CD4-positive, alpha-beta T cell treated with Interleukin-17A for 4 hours (primary cell): Measurements from ENCODE around the gene CD47.

Experiments used
- DNase-seq: peaks from one replicate; pipeline ENCODE4 v3.0.0-alpha.2; 2020; ENCODE audit warnings: mixed read lengths

The CD47 gene

GRCh38 chr3:108090701-108091497 is at the start of gene CD47:
CD47 (minus strand) TSS chr3:108091031; CDS start chr3:108090908, 123 bp downstream.
- peak; percentile 98 for DNase-seq

DNA sequence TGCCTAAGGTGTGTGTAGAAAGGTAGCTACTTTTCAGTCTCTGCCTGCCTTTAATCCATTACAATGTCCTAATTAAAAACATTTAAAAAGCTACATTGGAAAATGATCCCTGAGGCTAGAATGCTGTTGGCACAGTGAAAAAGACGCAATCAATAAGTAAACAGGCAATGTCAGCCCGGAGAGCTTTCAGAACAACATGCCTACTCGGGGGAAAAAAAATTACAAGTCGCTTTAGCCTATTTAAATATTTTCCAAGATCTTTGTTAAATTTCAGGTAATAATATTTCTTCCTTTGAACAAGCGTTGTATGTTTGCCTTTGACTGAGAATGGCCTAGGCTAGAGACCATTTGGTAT is 46.6 kb upstream of the CD47 start:
- DNase-seq: no peak

- DNase-seq: no peak
Observed at GRCh38 chr3:108136561-108137459, 46.0 kb upstream of the CD47 start.

GRCh38 chr3:108134555-108134880 is 43.7 kb upstream of the CD47 start:
- DNase-seq: no peak

DNA sequence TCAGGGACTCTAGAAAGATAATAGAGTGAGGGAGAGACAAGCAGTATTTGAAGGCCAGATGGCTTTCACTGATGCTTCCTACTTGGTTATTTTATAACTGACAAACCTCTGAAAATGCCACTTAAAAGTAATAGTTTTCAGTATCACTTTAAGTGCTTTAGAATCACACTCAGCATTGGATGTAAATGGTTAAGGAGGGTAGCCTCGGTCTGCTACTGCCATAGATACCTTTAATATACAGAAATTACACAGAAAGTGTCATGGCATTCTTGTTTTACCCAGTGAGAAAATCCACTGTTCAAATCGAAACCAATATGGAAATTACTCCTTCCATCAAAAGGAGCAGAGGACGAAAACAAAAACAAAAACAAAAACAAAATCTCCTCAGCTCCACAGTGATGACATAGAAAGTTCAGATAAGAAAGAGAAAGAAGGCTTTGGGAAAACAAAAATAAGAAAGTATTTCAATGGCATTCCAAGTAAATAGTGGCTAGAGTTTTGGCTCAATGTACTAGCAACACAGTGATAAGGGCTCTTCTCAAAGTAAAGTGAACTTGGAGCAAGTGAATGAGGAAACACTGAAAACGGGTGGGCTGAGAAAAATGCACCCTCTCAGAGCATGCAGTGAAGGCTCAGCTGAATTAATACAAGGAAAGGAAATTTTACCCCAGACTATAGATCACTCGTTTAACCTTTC is 43.2 kb upstream of the CD47 start:
- DNase-seq: no peak

DNA sequence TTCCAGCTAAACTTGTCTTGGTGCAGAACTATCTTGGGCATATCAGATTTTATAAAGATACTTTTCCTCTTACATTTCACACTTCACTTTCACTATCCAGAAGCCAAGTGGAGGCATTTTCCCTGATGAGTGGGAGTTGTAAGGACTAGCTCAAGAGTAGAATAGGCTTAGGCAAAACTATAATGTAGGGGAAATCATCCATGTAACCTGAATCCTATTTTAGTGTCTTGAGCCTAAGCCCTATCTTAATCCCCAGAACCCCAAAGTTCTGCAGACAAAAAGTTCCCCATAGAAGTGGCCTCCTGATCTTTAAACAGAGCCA is 42.2 kb upstream of the CD47 start:
- DNase-seq: no peak

DNA sequence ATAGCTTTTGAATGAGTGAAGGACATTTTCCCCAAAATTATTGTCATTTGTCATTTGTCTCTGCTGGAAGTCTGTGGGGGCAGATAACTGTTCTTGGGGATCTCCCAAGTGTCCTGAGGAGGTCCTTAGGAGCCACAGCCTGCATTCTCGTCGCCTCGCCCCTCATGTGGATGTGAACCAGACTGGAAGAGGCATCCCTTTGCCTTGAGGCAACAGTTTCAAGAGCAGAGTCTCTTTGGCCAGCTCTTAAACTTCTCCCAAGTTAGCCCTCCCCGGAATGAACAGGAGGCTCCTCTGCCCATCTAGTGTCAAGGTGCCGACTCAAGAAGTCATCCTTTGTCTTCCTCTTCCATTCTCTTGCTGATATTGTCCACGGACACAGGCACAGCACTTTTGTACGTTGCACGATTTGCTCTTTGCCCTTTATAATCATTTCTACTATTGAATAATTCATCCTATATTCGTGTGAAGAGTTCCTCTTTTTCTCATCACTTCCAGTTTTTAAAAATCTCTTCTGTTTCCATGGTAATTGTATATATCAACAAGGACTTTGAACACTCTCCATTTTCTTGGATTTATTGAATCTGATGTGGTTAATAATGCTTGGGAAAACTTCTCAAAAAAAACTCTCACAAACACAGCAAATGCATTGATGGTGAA is 40.8 kb upstream of the CD47 start:
- no peak for DNase-seq

- no peak for DNase-seq
Observed at GRCh38 chr3:108130701-108131474, 40.1 kb upstream of the CD47 start.

DNA sequence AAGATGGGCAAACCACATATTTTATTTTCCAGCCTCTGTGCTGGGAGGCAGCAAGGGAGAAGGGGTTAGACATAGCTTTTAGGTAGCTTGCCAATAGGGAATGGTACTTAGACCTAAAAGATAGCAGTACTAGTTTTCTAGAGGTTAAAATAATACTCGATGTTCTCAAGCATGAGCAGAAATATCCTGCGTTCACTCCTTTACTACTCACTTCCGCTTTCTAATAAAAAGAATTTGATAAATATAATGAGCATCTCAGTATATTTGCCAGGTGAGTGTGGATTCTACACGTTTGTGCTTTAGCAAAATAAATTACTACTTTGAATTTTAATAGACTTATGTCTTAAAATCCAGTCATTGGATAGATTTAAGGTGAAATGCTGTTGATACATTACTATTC is 39.4 kb upstream of the CD47 start:
- DNase-seq: no peak

GRCh38 chr3:108127301-108127988 is 36.6 kb upstream of the CD47 start:
- DNase-seq: peak; percentile 78

DNA sequence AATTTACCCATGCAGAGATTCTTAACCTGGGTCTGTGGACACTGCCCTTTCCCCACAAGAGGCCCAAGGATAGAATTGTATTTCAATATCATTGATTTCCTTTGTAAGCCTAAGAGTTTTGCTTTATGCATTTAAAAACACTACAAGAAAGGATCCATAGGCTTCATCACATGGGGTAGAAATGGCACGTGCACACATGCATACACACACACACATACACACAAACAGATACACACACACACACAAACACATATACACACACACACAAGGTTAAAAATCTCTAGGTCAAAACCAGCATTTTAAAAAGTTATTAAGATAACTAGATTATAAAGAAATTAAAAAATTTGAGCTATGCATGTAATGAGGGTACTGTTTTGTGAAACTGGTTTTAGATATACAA is 35.5 kb upstream of the CD47 start:
- no peak for DNase-seq

DNA sequence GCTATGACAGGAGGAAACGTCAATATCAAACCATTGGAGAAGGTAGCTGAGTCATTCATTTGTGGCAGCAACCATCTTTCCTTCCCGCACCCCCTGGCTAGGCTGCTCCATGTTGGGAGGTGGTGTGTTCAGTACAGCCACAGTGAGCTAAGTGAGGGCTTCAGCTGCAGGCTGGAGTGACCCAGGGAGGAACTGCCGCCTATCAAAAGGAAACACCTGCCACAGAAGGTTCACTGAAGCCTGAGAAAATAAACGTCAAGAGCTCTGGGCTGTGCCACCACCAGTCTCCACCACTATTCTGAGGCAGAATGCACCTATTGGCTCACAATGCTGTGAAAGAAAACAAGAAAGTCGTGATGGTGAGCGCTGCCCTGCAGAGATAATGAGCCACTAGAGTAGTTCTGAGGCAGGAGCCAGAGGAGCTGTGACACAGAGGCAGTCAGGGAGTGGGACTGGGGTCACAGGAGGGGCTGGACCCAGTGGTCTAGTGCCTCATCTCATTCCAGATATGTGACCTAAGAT is 34.8 kb upstream of the CD47 start:
- DNase-seq: peak; percentile 62

GRCh38 chr3:108125153-108125543 is 34.3 kb upstream of the CD47 start:
- DNase-seq: no peak

- peak; percentile 61 for DNase-seq
Observed at GRCh38 chr3:108124337-108125152, 33.7 kb upstream of the CD47 start.

DNA sequence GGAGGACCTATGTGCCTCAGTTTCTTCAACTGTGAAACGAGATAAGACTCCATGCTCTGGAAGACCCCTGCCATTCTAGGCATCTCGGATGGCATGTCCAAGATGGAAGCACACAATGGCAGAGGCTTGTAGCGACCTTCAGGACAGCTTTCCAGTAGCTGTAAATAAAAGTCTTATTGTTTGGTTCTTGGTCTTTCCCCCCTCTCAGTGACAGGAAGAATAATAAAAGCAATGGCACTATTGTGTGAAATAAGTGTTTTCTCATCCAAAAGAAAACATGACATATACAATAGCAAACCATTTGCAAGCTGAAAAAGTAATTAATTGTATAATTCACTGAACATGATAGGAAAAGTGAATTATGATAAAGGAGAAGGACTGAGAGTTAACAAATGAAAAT is 32.5 kb upstream of the CD47 start:
- no peak for DNase-seq

DNA sequence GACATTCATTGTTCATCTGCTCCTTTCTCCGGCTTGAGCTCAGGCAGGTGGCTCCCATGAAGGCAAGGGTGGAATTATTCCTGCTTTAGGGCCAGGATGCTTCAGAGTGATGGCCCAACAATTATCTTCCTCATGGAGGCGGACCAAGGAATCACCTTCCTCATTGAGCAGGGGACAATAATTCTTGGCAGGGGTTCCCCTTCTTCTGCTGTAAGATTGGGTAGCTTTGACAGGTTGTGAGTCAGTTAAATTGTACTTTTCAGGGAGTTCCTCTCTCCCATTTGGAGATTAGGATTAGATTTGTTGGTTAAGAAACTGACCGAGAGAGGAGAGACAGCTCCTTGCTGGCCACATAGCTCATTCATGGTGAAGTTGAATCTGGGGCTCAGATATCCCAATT is 31.4 kb upstream of the CD47 start:
- DNase-seq: no peak

DNA sequence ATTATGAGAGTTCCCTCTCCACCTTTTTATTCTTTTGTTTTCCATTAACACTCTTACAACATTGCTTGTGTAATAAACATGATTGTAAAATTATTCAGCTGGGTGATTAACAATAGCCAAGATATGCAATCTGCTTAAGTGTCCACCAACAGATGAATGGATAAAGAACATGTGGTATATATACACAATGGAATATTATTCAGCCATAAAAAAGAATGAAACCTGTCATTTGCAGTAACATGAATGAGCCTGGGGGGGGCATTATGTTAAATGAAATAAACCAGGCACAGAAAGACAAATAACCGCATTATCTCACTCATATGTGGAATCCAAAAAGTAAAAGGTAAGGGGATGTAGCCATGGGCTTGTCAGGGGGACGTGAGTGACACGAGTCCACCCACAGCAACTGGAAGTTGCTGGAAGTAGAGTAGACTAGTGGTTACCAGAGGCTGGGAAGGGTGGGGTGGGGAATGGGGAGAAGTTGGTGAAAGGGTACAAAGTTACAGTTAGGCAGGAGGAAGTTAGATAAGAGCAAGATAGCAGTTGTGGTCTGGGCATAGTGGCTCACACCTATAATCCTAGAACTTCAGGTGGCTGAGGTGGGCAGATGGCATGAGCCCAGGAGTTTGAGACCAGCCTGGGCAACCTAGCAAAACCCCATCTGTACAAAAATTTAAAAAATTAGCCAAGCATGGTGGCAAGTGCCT is 28.7 kb upstream of the CD47 start:
- DNase-seq: no peak

- DNase-seq: no peak
Observed at GRCh38 chr3:108118038-108118768, 27.4 kb upstream of the CD47 start.

- DNase-seq: no peak
Observed at GRCh38 chr3:108117241-108117775, 26.5 kb upstream of the CD47 start.
